H1 (cell line): ENCODE measurements around the gene BCL2. TPM values are rescaled to one million over a fixed set of nuclear protein-coding genes. Genes with fewer than 3 reads are reported as not detected.

Experiments
- CHD7 ChIP-seq: fragments of 300-600 bp; sonication (generic); IDR thresholded peaks from 2 replicates; pipeline ENCODE4 v1.7.1; 2012; ENCODE audit warnings: low read length, moderate library complexity, mild to moderate bottlenecking, inconsistent platforms; ENCODE audit not compliant: insufficient replicate concordance
- EP300 ChIP-seq, 2 experiments: IDR thresholded peaks; 1 replicate in 1 of 2; 2 replicates in 1 of 2; pipeline ENCODE4 v1.6.1; 2011 to 2012; ENCODE audit warnings: low read depth in 2 of 2, low read length in 2 of 2, mild to moderate bottlenecking in 2 of 2, borderline replicate concordance in 1 of 2, inconsistent platforms in 1 of 2, moderate library complexity in 1 of 2
- FOSL1 ChIP-seq: IDR thresholded peaks from 2 replicates; pipeline ENCODE4 v1.6.1; 2011; ENCODE audit warnings: mild to moderate bottlenecking, low read depth, low read length, moderate library complexity; ENCODE audit not compliant: insufficient read depth
- HDAC6 ChIP-seq: IDR thresholded peaks from one replicate; pipeline ENCODE4 v1.7.1; 2012; ENCODE audit warnings: low read depth, mild to moderate bottlenecking, inconsistent platforms, low read length, moderate library complexity
- RFX5 ChIP-seq: IDR thresholded peaks from 2 replicates; pipeline ENCODE4 v1.6.1; 2011; ENCODE audit warnings: low read depth, low read length, improper control_type of control experiment, borderline replicate concordance
- SP1 ChIP-seq: IDR thresholded peaks from 2 replicates; pipeline ENCODE4 v1.6.1; 2011; ENCODE audit warnings: low read depth, low read length
- SUZ12 ChIP-seq: fragments of 200-600 bp; sonication (generic); IDR thresholded peaks from 2 replicates; pipeline ENCODE4 v1.6.1; 2012; ENCODE audit warnings: mild to moderate bottlenecking, inconsistent platforms, low read length, moderate library complexity, mixed read lengths
- polyA plus RNA-seq, 7 experiments: library from polyadenylated mRNA; depleted of rRNA in 3 of 7; stranded (reverse) in 5 of 7; unstranded in 2 of 7; fragments of >200 nt in 5 of 7; fragments of 200-250 nt in 2 of 7; gene quantifications; 1 replicate in 5 of 7; 2 replicates in 1 of 7; 4 replicates in 1 of 7; pipeline versions ENCODE4 v1.2.1 to v1.2.3, GENCODE V29; 2011 to 2013; ENCODE audit warnings: missing spikeins in 2 of 7, mixed read lengths in 2 of 7
- total RNA-seq: library from RNA; stranded (reverse); fragmentation: NEBNext Ultra II Directional; extraction: Animal tissue kit (Norgen Biotek cat#: 25700); gene quantifications from 2 replicates; pipeline ENCODE4 v1.2.1, GENCODE V29; 2021

The BCL2 gene
- total and polyA plus RNA-seq, 2 of the 8 experiments (the other 6 are each of a cell fraction or from before 2014, with no cell fraction given), result 0.59 to 4.5 TPM

GRCh38 chr18:63271148-63271547 is 48.4 kb downstream of the BCL2 start (continued):
- TF ChIP-seq CHD7 (no peak), SUZ12 (no peak), FOSL1 (no peak), SP1 (no peak), HDAC6 (no peak), RFX5 (no peak), EP300 (IDR thresholded peaks at IDR 0.05; ENCODE audit: borderline replicate concordance in 1 of 2, low read depth in 2 of 2, low read length in 2 of 2) (no peak)
